Activated CD4-positive, alpha-beta T cell treated with anti-CD3 and anti-CD28 coated beads, Interleukin-2, amount 10 ng/mL, durations not matched to agents 7 days and 5 days (primary cell): Measurements from ENCODE around the gene CNOT3. TPM values are rescaled to one million over a fixed set of nuclear protein-coding genes. Genes with fewer than 3 reads are reported as not detected.

Experiments
- CTCF ChIA-PET: fragments of 350-600 bp; sonication (Branson Sonifier 250); formaldehyde crosslinking; loops from one replicate; lab custom pipeline; 2021; ENCODE audit warnings: antibody characterized with exemption; lab: Charles Lee
- POLR2A ChIA-PET: fragments of 350-600 bp; sonication (Branson Sonifier 250); formaldehyde crosslinking; loops from one replicate; lab custom pipeline; 2021; ENCODE audit warnings: antibody characterized with exemption; lab: Charles Lee
- DNase-seq: peaks from one replicate; pipeline ENCODE4 v3.0.0-alpha.2; 2020
- H3K27ac Mint-ChIP-seq: one replicate; pipeline ENCODE4 v1.8.0; 2021; ENCODE audit warnings: mild to moderate bottlenecking, moderate library complexity, mixed read lengths
- H3K27me3 Mint-ChIP-seq: one replicate; pipeline ENCODE4 v1.8.0; 2021; ENCODE audit warnings: mixed read lengths
- H3K36me3 Mint-ChIP-seq: one replicate; pipeline ENCODE4 v1.8.0; 2021; ENCODE audit warnings: low read depth, mixed read lengths
- H3K4me1 Mint-ChIP-seq: one replicate; pipeline ENCODE4 v1.8.0; 2021; ENCODE audit warnings: mixed read lengths
- H3K4me3 Mint-ChIP-seq: one replicate; pipeline ENCODE4 v1.8.0; 2021; ENCODE audit warnings: mild to moderate bottlenecking, moderate library complexity, mixed read lengths
- H3K9me3 Mint-ChIP-seq: one replicate; pipeline ENCODE4 v1.8.0; 2021; ENCODE audit warnings: mixed read lengths
- total RNA-seq, 2 experiments: library from RNA; stranded (reverse); gene quantifications; one replicate each; pipeline ENCODE4 v1.2.3, GENCODE V29; 2021

CNOT3 gene
- total RNA-seq, 2 experiments from 2014 or later = 63.7 to 64.8 TPM

DNA sequence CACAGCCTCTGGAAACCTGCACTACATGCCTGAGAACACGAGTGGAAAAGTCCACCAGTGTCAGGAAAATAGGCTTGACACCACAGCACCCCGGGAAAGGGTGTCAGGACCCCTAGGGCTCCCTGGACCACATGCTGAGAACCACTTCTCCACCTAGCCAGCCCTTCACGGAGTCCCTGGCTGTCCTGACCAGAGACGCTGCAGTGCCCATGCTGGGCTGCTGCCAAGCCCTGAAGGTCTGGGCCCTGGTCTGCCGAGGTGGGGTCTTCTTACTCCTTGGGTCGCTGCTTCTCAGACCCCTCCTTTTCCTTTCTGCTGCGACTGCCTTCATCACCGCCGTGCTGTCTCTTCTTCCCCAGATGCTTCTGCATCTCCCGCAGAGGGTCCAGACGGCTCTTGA lies 18.9 kb downstream of the CNOT3 start:
- Mint-ChIP-seq H3K9me3 (no peaks in the 10 kb centered on the region), H3K4me3 (no peak overlapping the region), H3K27me3 (no peaks in the 10 kb centered on the region), H3K4me1 (peaks cover 47% of the 10 kb centered on the region), H3K27ac (peak overlapping the region; percentile 46), H3K36me3 (peaks cover 54% of the 10 kb centered on the region)
- DNase-seq = no peak
- ChIA-PET CTCF (interaction anchor here (3.0 kb wide), 1 partner anchor 12 kb away, joined by 12 read pairs; no protein-coding TSS in a partner anchor), POLR2A (no interaction called here)

DNA sequence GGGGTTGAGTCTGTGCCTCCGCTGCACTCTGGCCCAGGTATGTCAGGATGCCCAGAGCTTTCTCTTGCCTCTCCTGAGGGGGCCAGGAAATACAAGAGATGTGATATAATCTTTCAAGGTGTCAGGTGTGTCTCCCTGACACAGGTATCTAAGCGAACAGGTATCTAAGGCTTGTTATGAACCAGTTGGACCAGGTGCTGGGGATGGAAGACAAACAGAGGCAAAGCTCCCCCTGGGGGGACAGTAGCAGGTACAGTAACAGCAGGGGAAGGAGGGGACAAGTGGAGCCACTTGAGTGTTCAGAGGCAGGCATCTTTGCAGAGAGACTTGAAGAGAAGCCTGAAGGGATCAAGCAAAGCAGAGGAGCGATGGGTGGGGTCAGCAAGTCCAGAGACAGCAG lies 19.4 kb downstream of the CNOT3 start:
- no peaks in the 10 kb centered on the region for H3K27me3 Mint-ChIP-seq
- DNase-seq = no peak
- POLR2A ChIA-PET = no interaction called here
- H3K27ac Mint-ChIP-seq = peak overlapping the region; percentile 76
- no peaks in the 10 kb centered on the region for H3K9me3 Mint-ChIP-seq
- H3K4me3 Mint-ChIP-seq = peak overlapping the region; percentile 32
- peaks cover 50% of the 10 kb centered on the region for H3K4me1 Mint-ChIP-seq
- CTCF ChIA-PET = interaction anchor here (3.0 kb wide), 1 partner anchor 13 kb away, joined by 12 read pairs; no protein-coding TSS in a partner anchor
- peaks cover 51% of the 10 kb centered on the region for H3K36me3 Mint-ChIP-seq

GRCh38 chr19:54158812-54159351 lies 21.3 kb downstream of the CNOT3 start:
- H3K9me3 Mint-ChIP-seq = no peaks in the 10 kb centered on the region

DNA sequence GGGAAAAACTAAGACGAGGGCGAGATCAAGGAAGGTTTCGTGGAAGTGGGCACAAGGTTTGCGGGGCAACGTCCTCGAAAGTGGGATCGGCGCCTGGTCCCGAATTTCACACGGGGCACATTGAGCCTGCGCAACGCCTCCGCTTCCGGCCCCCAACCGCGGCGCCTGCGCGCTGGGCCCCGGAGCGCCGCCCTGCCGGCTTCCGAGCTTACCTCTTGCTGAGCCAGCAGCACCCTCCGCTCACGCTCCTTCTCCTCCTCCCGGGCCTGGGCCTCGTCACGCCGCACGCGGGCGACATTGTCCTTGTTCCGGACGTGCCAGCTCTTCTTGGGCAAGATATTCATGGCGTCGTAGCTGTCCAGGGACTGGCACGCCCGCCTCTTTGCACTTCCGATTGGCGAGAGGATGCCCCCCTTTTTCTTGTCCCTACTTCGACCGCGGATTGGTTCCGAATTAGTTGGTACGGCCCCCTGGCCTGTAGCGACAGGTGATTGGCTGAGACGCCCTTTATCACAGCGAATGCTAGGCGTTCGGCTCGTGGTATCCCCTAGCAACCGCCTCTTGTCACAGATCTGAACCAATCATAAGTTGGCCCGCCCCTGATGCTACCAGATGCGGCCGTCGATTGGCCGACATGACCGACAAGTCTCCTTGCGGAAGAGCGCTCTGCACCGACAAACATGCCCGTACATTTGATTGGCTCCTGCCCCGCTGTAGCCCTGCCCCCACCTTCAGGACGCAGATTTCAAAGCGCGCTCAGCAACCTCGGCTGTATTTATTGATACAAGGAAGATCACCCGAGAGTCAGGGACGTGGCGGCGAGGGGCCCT lies 22.0 kb downstream of the CNOT3 start, which contains the start of gene LENG1:
TSS of gene LENG1 (minus strand) at position 370 of the 830 bp plus-strand sequence. CDS start at position 344, 26 bp downstream.
- Mint-ChIP-seq H3K4me3 (peak within 1 kb of the TSS; percentile 96), H3K27ac (peak within 1 kb of the TSS; percentile 99), H3K27me3 (no peaks in the 10 kb centered on the region), H3K9me3 (no peaks in the 10 kb centered on the region), H3K36me3 (peaks cover 32% of the 10 kb centered on the region), H3K4me1 (peaks cover 57% of the 10 kb centered on the region)
- DNase-seq = peak; percentile 100
- CTCF ChIA-PET = interaction anchor here (0.5 to 2.3 kb wide), 5 partner anchors 9 to 304 kb away, joined by 3 to 9 read pairs (median 5); partner anchors contain the start of genes CNOT3 and LENG9
- POLR2A ChIA-PET = interaction anchor here (0.9 to 1.1 kb wide), 2 partner anchors 23 to 42 kb away, joined by 3 to 7 read pairs; partner anchors contain the start of gene CNOT3

More at GRCh38 chr19:54158812-54159351, 21.3 kb downstream of the CNOT3 start:
- CTCF ChIA-PET = interaction anchor here (0.5 to 2.3 kb wide), 6 partner anchors 10 to 47 kb away, joined by 3 to 9 read pairs (median 4); partner anchors contain the start of gene CNOT3
- POLR2A ChIA-PET = interaction anchor here (0.9 to 1.1 kb wide), 2 partner anchors 22 to 42 kb away, joined by 3 to 7 read pairs; partner anchors contain the start of gene CNOT3
- peaks cover 39% of the 10 kb centered on the region for H3K36me3 Mint-ChIP-seq
- no peaks in the 10 kb centered on the region for H3K27me3 Mint-ChIP-seq
- DNase-seq = peak; percentile 46
- peak overlapping the region; percentile 96 for H3K4me3 Mint-ChIP-seq
- peak overlapping the region; percentile 99 for H3K27ac Mint-ChIP-seq
- H3K4me1 Mint-ChIP-seq = peaks cover 58% of the 10 kb centered on the region

DNA sequence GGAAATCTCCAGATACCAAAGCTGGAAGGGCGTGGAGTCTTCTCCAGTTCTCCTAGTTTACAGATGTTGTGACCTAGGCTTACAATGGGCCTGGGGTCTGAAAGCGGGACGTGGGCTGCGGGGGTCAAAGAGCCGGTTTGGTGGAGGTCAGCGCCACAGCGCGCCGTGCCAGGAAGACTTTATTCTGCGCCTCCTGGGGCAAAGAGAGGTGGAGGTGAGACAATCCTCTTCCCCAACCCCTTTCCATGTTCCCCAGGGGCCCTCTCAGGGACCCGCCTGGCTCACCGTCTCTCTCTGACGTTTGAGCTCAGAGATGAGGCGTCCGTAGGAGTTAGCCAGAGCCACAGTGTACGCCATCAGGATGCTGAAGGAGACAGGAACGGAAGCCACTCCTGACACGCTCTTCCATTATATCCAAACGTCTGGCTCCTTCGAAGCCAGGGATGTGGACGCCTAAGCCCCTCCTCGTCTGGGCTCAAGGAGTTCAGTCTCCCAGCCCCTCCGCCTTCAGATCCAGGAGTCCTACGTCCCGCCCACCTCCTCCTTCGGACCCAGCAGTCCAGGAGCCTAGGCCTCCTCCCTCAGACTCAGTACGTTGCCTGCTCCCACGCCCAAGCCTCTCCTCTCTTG lies 22.7 kb downstream of the CNOT3 start:
- Mint-ChIP-seq H3K9me3 (no peaks in the 10 kb centered on the region), H3K27me3 (no peaks in the 10 kb centered on the region), H3K36me3 (peaks cover 25% of the 10 kb centered on the region), H3K4me3 (peak overlapping the region; percentile 96), H3K4me1 (peaks cover 53% of the 10 kb centered on the region), H3K27ac (peak overlapping the region; percentile 99)
- ChIA-PET CTCF (interaction anchor here (0.6 to 2.3 kb wide), 3 partner anchors 8 to 17 kb away, joined by 3 to 9 read pairs (median 4); no protein-coding TSS in a partner anchor), POLR2A (interaction anchor here (0.6 to 1.1 kb wide), 2 partner anchors 23 kb away, joined by 3 to 7 read pairs; partner anchors contain the start of gene CNOT3)
- DNase-seq = peak; percentile 21

DNA sequence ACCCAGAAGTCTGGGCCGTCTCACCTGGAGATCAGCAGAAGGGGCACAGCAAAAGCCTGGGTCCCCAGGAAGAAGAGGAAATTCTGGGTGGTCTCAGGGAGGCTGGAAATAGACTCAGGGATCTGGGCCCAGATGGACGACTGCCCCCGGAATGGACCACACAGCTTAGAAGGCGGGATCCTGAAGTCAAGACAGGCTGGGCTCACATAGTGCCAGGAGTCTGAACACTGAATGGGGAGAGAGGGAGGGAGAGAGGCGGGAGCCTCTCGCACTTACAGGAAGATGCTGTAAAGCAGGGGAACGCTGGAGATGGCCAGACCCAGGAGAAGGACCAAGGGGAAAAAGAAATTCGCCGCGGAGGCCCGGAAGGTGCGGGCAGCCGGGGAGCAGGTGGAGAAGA lies 23.3 kb downstream of the CNOT3 start:
- peaks cover 54% of the 10 kb centered on the region for H3K4me1 Mint-ChIP-seq
- DNase-seq = no peak
- POLR2A ChIA-PET = interaction anchor here (0.6 kb wide), 1 partner anchor 24 kb away, joined by 3 read pairs; no protein-coding TSS in a partner anchor

GRCh38 chr19:54162241-54162805 lies 24.8 kb downstream of the CNOT3 start:
- H3K27me3 Mint-ChIP-seq = no peaks in the 10 kb centered on the region
- H3K36me3 Mint-ChIP-seq = peaks cover 12% of the 10 kb centered on the region
- H3K27ac Mint-ChIP-seq = peak overlapping the region; percentile 91
- H3K9me3 Mint-ChIP-seq = no peaks in the 10 kb centered on the region
- DNase-seq = peak; percentile 86
- CTCF ChIA-PET = no interaction called here
- peaks cover 48% of the 10 kb centered on the region for H3K4me1 Mint-ChIP-seq
- POLR2A ChIA-PET = no interaction called here
- peak overlapping the region; percentile 96 for H3K4me3 Mint-ChIP-seq

More for the DNA sequence above, 23.3 kb downstream of the CNOT3 start:
- CTCF ChIA-PET = interaction anchor here (0.6 kb wide), 1 partner anchor 9 kb away, joined by 4 read pairs; no protein-coding TSS in a partner anchor
- H3K9me3 Mint-ChIP-seq = no peaks in the 10 kb centered on the region
- peak overlapping the region; percentile 96 for H3K4me3 Mint-ChIP-seq
- peaks cover 23% of the 10 kb centered on the region for H3K36me3 Mint-ChIP-seq
- peak overlapping the region; percentile 99 for H3K27ac Mint-ChIP-seq
- H3K27me3 Mint-ChIP-seq = no peaks in the 10 kb centered on the region

DNA sequence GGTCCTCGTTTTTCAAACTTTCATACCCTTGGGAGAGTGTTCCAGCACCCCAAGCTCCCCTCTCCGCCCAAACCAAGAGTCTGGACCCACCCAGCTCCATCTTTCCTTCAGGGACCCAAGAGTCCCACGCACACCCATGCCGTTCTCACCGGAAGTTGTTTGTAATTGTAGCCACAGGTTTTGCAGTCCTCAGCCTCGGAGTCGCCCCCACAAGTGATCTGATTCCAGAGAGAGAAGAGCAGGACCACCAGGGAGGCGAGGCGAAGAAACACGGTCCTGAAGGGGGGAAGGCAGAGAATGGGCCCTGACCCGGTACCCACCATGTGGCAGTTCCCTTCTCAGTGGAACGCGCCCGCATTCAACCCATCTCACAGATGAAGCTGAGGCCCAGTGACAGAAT lies 25.3 kb downstream of the CNOT3 start:
- H3K36me3 Mint-ChIP-seq = peaks cover 9% of the 10 kb centered on the region
- peaks cover 48% of the 10 kb centered on the region for H3K4me1 Mint-ChIP-seq
- peak overlapping the region; percentile 91 for H3K27ac Mint-ChIP-seq
- H3K4me3 Mint-ChIP-seq = peak overlapping the region; percentile 83
- ChIA-PET CTCF (no interaction called here), POLR2A (no interaction called here)
- no peak for DNase-seq
- no peaks in the 10 kb centered on the region for H3K27me3 Mint-ChIP-seq
- H3K9me3 Mint-ChIP-seq = no peaks in the 10 kb centered on the region

- H3K36me3 Mint-ChIP-seq = peaks cover 3% of the 10 kb centered on the region
- peaks cover 49% of the 10 kb centered on the region for H3K4me1 Mint-ChIP-seq
- ChIA-PET POLR2A (no interaction called here), CTCF (interaction anchor here (0.6 to 1.5 kb wide), 4 partner anchors 19 to 217 kb away, joined by 3 to 4 read pairs (median 4); partner anchors contain the start of gene MBOAT7)
- peak overlapping the region; percentile 74 for H3K4me3 Mint-ChIP-seq
- no peaks in the 10 kb centered on the region for H3K27me3 Mint-ChIP-seq
- H3K27ac Mint-ChIP-seq = peak overlapping the region; percentile 69
- DNase-seq = peak; percentile 74
- H3K9me3 Mint-ChIP-seq = no peaks in the 10 kb centered on the region
Observed at GRCh38 chr19:54164369-54165068, 27.0 kb downstream of the CNOT3 start.

DNA sequence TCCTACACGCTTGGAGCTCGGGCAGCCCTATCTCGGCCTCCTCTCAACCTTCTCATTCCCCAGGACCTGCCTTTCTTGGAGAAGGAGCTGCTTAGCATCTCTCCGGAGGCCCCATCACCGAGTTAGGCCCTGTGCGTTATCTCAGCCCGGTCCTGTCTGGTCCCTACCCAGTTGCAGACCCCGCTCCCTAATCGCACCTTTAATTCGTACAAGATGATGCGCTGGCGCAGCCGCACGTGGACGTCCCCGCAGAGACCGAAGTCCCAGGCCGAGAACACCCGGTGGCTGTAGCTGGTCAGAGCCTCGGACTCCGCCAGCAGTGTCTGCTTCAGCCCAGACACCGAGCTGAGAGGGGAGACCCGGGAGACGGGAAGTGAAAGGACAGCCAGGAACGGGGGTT lies 27.7 kb downstream of the CNOT3 start:
- ChIA-PET CTCF (interaction anchor here (1.1 kb wide), 1 partner anchor 24 kb away, joined by 3 read pairs; the partner anchor contains the start of gene MBOAT7), POLR2A (no interaction called here)
- Mint-ChIP-seq H3K36me3 (peaks cover 3% of the 10 kb centered on the region), H3K27me3 (no peaks in the 10 kb centered on the region), H3K9me3 (no peaks in the 10 kb centered on the region), H3K4me1 (peaks cover 46% of the 10 kb centered on the region), H3K27ac (no peak overlapping the region), H3K4me3 (no peak overlapping the region)
- DNase-seq = no peak

- H3K27ac Mint-ChIP-seq = no peak overlapping the region
- POLR2A ChIA-PET = no interaction called here
- H3K9me3 Mint-ChIP-seq = no peaks in the 10 kb centered on the region
- peak; percentile 89 for DNase-seq
- peaks cover 23% of the 10 kb centered on the region for H3K4me1 Mint-ChIP-seq
- CTCF ChIA-PET = interaction anchor here (0.5 to 3.9 kb wide), 8 partner anchors 9 to 825 kb away, joined by 3 to 27 read pairs (median 5); partner anchors contain the start of genes CNOT3, LENG1 and MBOAT7
- H3K27me3 Mint-ChIP-seq = no peaks in the 10 kb centered on the region
- H3K36me3 Mint-ChIP-seq = no peaks in the 10 kb centered on the region
- no peak overlapping the region for H3K4me3 Mint-ChIP-seq
Observed at GRCh38 chr19:54168174-54168917, 30.8 kb downstream of the CNOT3 start.
